HTERT RPE-1 (cell line): ENCODE measurements around the gene CDK18.
"Not testable (repeated sequence)": the region's sequence is repeated elsewhere in the genome, so short reads cannot be mapped to it uniquely, and the experiment has no call there.

ENCODE experiments used
- in situ Hi-C: fragments of 300-500 bp; cut with MboI; formaldehyde crosslinking; loops from 4 replicates; pipeline ENCODE4 v1.14.3; 2020; ENCODE audit warnings: low sequenced_read_pairs

Gene CDK18

DNA sequence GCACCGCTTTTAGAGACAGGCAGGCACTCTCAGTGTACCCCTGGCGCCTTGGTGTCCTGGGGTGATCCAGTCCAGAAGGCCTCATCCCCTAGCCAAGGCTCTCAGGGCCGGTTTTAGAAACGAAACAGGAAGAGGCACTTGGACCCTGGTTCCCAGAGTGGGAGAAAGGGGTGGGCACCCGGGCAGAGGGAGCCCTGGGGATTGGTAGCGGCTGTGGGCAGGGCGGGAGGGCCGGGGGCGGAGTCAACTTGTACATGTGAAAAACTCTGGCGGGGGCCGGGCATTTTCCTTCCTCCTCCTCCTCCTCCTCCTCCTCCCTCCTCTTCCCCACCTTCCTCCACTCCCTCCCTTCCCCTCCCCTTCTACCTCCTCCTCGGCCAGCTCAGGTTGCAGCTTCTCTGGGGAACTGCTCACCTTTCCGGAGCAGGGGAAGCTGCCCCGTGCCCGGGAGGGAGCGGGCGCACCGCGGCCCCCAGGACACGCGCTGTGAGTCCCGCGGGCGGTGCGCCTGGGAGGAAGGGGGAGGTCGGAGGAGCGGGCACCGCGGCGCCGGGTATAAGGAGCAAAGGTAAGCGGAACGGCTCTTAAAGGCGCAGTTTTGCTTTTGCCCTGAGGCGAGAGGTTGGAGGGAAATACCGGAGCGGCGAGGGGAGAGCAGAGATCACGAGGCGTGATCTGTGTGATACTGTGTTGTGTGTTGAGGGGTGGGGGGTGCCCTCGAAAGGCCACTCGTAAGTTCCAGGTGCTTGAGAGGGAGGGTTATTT lies at the start of gene CDK18:
Gene CDK18 (plus strand): TSS at position 359 of the 765 bp plus-strand sequence. CDS start 18,499 bp downstream, outside the sequence.
- in situ Hi-C loops, result no loop called here

DNA sequence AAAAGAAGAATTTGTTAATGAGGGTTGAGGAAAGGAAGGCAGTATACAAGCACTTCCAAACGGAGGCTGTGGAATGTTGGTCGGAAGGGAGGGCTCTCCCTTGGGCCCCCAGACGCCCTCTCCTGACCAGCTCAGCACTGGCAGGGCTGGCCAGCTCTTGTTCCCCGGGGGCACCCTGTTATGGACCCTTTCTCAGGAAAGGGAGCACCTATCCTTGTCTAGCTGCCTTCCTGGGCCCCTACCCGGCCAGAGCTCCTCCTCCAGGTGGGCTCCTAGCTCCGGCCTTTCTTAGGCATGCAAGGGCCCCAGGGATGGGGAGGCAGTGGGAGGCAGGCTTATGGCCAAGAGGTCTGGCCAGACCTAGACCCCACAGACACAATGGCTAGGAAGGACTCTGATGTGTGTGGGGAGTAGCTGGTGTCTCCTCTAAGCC lies 49.5 kb upstream of the CDK18 start:
- in situ Hi-C loops, result no loop called here

DNA sequence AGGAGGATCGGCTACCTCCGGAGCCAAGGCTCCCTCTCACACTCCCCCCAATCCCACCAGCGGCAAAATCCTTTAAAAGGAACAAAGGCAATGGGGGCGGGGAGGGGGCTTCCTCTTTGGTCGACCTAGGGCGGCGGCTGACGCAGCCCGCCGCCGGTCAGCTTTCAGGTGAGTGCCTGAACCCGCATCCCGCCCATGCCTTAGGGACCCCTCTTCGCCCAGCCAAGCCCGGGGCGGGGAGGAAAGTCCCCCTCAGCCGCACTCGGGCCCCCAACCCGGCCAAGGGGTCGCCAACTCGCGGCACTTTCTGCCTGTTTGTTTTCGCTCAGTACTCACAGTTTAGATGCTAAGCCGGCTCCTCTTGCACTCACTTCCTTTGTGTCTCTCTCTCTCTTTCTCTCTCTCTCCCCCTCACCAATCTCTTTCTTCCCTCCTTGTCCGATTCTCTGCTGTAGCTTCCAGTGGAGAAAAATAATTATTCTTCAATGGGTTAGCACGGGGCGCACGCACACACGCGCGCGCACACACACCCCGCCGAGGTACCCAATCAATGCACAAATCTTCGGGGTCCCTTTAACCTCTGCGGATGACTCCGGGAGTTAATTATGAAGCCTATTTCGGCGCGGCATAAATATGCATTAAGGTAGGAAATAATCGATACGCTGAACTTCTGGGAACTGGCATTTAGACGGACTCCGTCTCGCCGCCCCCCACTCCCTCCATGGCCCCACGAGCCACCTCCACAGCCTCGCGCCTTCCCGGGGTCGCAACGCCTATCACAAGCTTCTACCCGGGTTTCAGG lies 48.7 kb upstream of the CDK18 start, which contains the start of gene BLACAT1:
Gene BLACAT1 (minus strand): TSS at position 465 of the 802 bp plus-strand sequence.
- in situ Hi-C loops, result no loop called here

DNA sequence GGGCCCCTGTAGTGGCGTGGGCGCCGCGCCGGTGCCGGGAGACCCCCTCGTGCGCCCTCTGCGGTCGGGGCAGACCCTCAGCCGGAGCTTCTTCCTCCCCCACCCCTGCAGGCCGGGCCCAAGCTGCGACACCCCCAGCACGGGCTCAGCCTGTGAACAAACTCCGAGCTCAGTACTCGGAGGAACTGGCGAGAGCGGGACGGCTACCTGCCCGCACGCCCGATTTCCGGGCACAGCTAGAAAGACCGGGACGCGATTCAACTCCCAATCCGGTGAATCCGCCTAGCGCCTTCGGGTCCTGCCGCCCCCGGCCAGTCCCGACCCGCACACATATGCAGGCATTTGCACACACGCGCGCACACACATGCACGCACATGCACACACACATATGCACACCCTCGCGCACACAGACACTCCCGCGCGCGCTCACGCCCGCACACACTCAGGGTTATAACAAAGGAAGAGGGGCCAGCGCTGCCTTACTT lies 48.0 kb upstream of the CDK18 start:
- in situ Hi-C loops, result no loop called here

DNA sequence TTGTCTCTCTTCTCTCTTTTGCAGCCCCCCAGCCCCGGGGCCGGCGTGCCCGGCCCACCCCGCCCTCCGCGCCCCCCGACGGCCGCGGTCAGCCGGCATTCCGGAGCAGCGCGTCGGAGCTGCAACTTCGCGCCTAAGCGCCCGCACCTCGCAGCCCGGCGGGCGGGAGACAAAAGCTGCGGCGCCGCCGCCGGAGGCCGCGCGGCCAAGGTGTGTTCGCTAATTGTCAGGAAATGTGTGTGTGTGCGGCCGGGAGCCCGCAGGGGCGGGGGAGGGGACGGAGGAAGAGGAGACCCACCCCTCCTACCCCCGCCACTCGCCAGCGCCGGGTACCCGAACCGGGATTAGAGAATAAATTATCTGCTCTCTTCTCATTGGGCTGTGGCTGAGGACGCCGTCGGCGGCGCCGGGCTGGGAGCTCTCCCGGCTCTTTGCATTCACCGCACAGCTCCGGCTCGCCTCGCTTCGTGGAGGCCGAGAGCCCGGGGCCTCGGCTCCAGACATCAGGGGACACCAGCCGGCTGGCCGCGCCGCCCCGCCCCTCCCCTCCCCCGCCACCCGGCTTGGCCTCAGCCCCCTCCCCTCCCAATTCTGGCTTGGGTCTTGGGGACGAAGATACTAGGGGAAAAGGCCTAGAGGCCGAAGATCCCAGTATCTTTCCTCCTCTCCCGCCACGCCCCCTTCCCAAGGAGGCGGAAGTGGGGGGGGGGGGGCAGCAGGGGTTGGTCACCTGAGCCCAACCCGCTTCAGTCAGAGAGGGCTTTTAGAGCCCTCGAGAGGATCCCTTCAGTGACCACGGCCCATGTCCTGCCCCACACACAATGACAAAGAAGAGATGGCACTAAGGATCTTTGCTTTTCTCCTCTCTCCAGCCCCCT lies 47.4 kb upstream of the CDK18 start:
- in situ Hi-C loops, result no loop called here

DNA sequence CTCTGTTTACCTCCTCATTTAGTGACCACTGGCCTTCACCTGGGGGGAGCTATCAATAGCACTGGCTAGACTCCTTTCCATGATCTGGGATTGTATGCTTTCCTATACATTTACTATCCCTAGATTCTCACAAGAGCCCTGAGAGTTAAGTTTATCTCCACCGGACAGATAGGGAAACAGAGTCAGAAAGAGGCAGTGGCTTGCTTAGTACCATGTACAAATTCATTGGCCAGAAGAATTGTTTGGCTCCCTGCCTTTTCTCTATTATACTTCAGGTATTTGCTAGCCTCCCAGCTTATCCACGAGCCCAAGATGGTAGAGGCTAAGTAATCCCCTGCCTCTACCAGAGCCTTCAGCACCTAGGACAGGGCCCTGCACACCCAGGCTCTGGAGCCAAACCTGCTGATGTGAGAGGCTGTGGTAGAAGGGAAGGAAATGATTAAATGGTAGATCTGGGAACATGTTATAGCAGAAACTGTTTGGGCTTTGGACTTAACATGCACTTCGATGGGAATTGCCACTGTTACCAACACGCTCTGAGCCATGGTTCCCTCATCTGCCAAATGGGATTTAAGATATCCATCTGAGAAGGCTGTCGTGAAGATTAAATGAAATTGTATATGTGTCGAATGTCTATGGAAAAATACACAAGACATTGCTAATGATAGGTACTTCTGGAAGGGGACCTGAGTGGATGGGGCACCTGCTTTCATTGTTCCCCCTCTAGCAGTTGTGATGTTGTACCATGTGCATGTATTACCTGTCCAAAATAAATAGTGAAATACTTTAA lies 45.5 kb upstream of the CDK18 start:
- in situ Hi-C loops, result no loop called here

DNA sequence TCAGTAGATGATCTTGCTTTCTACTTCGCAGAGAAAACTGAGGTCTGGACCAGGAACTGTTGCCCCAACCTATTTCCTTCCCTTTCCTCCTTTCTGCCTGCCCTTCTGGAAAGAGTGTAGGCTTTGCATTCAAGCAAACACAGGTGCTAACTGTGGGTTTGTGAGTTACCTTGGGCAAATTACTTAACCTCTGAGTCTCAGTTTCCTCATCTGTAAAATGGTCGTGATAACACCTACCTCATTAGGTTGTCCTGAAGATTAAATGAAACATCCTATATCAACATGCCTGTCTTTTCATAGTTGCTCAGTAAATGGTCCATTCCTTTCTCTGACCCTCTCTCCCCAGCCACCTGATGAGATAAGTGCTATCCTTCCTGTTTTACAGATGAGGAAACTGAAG lies 39.1 kb upstream of the CDK18 start:
- in situ Hi-C loops, result no loop called here

DNA sequence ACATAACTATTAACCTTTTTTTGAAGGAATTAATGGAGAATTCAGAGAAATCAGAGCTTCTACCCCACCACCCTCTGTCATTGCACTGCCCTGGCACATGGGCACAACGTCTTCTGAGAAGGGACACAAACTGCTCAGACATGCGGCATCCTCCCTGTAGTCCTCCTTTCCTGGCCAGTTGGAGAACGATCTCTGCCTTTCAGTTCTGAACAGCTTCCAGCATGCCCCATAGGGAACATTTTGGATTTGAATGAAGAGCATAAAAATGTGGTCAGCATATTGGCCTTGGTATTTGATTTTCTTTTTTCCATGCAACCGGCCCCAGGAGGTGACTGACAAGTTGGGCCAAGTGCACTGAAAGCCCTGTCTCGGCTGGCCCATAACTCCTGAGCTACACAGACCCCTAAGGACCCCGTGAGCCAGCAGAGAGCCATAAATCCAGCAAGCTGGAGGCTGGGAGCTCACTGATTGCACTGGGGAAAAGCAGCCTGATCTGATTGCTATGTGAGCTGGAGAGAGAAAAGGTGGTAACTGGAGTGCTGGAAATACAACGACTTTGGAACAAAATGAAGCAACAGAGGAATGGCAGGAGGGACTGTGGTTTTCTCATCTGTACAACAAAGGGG lies 37.8 kb upstream of the CDK18 start:
- in situ Hi-C loops, result no loop called here

DNA sequence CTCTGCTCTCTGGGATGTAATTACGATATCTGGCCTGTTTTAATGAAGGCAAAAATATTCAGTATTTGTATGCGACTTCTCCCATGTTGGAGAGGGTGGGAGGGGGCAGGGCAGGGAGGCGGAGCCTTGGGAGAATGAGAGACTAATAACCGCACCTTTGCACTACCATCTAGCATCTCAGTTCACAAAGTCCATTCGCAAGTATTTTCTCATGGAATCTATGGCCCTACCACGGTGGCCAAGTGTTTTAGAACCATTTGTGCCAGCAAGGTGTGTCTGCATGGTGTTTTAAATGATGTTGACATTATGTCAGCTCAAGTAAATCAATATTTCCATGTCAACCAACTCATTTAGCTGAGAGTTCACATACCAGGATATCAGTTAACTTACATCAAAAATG lies 34.3 kb upstream of the CDK18 start:
- in situ Hi-C loops, result no loop called here

DNA sequence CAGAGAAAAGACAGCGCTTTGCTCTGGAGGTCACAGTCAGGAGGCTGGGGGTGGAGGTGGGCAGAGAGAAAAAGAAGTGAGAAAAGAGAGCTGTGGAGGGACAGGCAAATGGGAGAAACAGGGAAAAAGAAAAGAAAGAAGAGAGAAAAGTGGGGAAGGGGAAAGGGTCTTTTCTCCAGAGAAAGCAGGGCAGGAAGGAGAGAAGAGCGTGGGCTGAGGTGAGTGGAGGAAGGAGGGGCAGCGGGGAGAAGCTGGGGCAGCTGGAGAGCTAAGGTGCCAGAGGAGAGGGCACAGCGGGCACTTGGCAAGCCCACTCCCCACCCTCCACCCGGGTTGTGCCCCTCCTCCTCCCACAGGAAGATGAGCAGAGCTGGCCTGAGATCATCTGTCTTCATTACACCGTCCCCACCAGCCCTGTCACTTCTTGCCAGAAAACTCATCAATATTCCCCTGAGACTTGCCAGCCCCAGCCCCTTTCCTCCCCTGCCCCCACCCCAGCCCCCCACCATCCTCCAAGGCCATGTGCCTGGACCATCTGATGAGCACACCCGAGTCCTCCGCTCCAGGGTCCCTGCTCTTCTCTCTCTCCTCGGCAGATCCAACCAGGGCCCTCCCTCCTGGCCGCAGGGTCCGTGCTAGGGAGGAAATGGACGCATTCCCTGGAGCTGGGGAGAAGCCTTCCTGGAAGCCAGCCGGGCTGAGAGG lies 31.6 kb upstream of the CDK18 start:
- in situ Hi-C loops, result no loop called here

DNA sequence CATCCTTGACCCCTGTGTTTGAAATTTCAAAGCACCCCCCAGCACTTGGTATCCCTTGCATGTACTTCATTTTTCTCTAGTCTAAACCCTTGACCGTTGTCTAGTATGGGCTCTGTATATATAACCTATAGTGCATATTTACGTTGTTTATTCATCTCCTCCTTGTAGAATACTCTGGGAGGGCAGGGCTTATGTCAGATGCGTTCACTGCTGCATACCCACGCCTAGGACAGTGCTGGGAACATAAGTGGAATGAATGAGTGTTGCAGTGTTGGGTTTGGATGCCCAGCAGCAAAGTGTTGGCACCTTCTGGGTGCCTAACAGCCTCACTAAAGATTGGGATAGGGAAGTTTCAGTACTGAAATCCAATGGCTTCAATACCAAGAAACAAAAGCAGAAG lies 31.0 kb upstream of the CDK18 start:
- in situ Hi-C loops, result no loop called here

DNA sequence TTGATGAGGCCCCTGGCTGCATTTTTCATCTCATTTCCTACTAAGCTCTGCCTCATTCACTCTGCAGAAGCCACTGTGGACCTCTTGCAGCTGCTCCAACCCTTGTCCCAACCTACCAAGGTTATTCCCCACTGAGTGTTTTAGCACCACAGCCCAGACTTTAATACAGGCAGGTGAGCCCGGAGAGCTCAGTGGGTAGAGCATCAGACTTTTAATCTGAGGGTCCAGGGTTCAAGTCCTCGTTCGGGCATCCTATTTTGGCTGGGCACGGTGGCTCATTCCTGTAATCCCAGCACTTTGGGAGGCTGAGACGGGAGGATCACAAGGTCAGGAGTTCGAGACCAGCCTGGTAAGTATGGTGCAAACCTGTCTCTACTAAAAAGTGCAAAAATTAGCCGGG lies 30.5 kb upstream of the CDK18 start:
- in situ Hi-C loops, result no loop called here

DNA sequence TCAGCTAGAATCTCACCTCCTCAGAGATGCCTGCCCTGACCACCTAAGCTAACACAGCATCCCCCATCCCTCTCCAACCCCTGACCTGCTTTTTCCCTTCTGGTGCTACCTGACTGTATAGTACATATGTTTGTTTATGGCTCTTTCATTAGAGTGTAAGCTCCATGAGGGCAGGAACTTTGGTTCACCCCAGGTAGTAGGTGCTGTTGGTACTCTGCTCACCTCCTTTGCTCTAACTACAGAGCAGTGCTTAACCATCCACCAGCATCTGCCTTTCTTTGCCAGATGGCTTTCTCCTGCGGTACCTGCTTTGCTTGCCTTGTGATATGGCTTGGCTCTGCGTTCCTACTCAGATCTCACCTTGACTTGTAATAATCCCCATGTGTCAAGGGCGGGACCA lies 29.9 kb upstream of the CDK18 start:
- in situ Hi-C loops, result no loop called here

DNA sequence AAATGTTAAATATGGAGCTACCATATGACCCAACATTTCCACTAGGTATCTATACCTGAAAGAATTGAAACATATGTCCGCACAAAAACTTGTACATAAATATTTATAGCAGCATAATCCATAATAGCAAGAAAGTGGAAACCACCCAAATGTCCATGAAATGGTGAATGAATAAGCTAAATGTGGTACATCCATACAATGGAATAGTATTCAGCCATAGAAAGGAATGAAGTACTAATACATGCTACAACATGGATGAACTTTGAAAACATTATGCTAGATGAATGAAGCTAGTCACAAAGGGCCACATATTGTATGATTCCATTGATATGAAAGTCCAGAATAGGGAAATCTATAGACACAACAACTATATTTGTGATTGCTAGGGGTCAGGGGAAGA lies 28.6 kb upstream of the CDK18 start:
- in situ Hi-C loops, result no loop called here

DNA sequence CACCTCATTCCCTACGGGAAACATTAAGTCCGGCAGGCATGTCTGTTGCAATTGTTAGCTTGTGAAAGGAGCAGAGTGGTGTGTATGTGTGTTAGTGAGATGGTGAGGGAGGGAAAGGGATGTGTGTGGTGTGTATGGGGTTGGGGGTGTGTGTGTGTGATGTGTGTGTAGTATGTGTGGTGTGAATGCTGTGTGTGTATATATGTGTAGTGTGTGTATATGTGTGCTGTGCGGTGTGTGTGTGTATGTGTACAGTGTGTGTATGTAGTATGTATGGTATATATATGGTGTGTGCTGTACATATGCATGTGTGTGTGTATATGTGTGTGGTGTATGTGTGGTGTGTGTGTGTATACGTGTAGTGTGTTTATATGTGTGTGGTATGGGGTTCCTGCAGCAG lies 27.8 kb upstream of the CDK18 start:
- in situ Hi-C loops, result no loop called here

DNA sequence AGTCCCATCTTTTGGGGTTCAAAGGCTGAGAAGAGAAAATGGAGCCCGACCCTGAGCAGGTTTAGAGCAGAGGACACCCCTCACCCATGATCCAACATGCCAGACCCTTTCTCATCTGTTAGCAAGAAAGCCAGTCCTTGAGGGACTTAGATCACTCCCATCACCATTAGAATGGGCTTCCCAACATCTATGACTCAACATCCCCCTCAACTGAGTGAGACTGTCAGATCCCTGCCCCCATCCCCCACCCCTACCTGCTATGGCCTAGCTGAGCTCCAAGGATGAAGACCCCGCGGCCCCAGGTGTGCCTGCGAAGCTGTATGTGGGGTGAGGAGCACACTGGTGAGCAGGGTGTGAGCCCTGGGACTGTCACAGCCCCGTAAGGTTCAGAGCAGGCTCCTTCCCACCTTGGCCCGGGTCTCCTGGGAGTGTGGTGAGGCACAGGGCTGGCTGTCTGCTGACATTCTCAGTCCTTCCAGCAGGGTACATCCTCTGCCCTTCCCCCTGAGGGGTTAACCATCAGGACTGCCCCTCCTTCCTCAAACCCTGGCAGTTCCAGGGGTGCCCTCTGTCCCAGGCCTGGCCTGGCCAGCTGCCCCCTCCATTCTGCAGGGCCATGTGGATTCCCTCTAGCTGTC lies 27.2 kb upstream of the CDK18 start:
- in situ Hi-C loops, result no loop called here

DNA sequence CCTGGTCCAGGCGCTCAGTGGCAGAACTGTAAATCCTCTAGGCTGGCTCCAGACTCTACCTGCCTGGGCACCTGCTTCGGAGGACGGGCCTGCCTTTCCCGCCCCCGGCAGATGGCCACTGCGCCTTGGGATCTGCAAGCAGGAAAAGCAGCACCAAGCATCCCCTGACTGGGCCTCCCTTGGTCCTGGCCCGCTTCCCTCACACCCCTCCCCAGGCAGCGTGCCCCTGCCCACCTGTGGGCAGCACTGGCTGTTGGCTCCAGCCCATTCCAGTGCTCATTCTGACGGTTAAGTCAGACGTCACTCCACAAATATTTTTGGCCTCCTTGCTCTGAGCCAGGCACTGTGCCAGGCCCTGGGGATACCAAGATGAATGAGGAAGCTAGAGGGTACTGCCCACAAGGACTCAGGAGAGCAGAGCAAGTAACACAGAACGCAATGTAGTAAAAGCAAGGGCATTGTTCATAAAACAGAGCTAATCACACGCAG lies 26.7 kb upstream of the CDK18 start:
- in situ Hi-C loops, result no loop called here

DNA sequence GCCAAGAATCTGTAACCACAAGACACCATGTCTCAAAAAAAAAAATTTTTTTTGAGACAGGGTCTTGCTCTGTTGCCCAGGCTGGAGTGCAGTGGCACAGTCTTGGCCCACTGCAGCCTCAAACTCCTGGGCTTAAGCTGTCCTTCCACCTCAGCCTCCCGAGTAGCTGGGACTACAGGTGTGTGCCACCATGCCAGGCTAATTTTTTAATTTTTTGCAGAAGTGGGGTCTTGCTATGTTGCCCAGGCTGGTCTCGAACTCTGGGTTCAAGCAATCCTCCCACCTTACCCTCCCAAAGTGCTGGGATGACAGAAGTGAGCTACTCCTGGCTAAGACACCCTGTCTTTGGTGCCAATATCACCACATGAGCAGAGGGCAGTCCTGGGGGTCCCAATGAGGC lies 25.5 kb upstream of the CDK18 start:
- in situ Hi-C loops, result not testable (repeated sequence)
